Activated naive CD4-positive, alpha-beta T cell treated with anti-CD3 and anti-CD28 coated beads, Interleukin-2, amount 50 U/mL, for 16 hours (primary cell): Measurements from ENCODE around the gene UNC93B1.

Experiments used
- DNase-seq: peaks from one replicate; pipeline ENCODE4 v3.0.0-alpha.2; 2020

The UNC93B1 gene

DNA sequence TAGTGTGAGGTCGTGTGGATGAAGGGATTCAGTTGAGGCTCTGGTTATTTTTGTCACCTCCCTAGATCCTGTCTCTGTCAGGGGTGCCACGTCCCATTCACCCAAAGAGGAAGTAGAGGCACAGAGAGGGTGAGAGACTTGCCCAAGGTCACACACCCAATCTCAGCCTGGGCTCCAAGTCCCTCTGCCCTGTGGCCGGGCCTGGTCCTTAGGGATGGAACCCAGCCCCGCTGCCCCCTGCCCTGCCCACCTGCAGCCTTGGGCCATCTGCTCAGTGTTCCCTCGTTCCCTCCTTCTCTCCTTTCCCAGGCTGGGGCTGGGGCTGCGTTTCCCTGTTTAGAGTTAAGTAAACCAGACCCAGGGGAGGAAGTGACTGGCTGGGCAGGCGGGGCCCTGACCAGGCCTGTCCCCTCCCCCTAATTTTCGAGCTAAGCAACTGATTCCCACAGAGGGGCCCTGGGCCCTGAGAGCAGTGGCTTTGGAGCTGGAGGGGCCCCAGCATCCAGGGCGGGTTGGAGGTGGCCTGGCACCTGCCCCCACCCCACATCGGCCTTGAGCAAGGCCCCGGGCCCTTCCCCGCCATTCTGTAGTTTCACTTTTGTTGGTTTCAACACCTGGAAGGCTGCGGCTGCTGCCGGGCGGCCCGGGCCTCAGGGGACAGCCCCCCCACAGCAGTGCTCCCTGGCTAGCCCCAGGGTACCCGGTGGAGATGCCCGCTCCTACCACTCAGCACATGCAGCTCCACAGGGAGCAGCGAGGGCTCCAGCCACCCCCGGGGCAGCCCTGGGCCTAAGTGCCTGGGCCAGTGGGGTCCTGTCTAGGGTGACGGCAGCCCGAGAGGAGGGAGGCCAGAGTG, 36.4 kb upstream of the UNC93B1 start:
- peak; percentile 51 for DNase-seq

- no peak for DNase-seq
Observed at GRCh38 chr11:68039526-68040086, 35.7 kb upstream of the UNC93B1 start.

- peak; percentile 56 for DNase-seq
Observed at GRCh38 chr11:68038718-68039525, 35.0 kb upstream of the UNC93B1 start, which contains the start of gene TCIRG1. Gene TCIRG1, plus strand, starts transcription at chr11:68039025. Its CDS starts 2,247 bp downstream, at chr11:68041272.

GRCh38 chr11:68038226-68038717, 34.4 kb upstream of the UNC93B1 start:
- no peak for DNase-seq

DNA sequence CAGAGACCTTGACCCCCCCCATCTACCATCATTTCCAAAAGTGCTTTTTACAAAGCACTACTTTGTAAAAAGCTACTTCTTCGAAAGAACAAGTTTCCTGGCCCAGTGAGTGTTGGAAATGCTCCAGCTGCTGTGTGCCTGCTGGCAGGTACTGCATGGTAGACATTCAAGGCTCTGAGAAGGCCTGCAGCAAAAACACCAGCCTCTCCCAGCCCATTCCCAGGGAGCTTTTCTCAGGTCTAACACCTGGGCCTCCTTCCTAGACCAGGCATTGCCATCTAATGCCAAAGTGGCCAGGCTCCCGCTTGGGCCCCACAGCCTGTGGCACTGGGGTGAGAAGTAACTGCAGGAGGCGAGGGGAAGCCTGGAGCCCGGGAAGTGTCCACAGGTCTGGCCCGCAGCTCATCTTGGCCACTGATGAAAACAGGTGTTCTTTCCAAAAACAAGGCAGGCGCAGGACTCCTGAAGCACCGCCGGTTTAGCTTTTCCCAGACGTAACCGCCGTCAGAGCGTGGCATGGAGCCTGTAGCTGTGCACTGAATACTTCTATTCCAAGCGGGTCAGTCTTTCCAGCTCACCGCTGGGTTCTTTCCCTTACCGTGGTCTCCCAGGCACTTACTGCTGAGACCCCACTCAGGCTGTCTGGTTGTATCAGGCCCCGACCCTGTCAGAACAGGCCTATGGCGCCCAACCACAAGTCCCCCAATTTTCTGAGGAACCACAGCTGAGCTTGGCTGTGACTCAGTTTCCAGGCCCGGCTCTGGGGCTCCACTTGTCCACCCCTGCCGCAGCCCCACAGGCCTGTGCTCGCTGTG, 33.7 kb upstream of the UNC93B1 start:
- no peak for DNase-seq

GRCh38 chr11:68036717-68037239, 32.9 kb upstream of the UNC93B1 start:
- no peak for DNase-seq

GRCh38 chr11:68036141-68036716, 32.3 kb upstream of the UNC93B1 start:
- DNase-seq = no peak

GRCh38 chr11:68035266-68035876, 31.5 kb upstream of the UNC93B1 start:
- DNase-seq = no peak

DNA sequence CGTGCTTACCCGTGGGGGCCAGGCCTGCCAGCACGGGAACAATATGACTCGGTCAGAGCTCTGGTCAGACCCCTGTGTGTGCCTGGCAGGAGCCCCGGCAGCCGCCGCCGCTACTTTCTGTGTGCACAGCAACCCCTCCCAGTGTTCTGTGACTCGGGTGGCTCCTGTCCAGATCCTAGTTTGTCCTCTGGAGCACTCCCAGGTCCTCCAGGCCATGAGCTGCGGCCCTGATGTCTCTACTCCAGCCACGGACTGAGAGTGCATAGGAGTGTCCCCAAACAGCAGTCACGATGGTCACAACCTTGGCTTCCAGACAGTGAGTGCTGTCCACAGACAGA, 29.8 kb upstream of the UNC93B1 start:
- no peak for DNase-seq

DNA sequence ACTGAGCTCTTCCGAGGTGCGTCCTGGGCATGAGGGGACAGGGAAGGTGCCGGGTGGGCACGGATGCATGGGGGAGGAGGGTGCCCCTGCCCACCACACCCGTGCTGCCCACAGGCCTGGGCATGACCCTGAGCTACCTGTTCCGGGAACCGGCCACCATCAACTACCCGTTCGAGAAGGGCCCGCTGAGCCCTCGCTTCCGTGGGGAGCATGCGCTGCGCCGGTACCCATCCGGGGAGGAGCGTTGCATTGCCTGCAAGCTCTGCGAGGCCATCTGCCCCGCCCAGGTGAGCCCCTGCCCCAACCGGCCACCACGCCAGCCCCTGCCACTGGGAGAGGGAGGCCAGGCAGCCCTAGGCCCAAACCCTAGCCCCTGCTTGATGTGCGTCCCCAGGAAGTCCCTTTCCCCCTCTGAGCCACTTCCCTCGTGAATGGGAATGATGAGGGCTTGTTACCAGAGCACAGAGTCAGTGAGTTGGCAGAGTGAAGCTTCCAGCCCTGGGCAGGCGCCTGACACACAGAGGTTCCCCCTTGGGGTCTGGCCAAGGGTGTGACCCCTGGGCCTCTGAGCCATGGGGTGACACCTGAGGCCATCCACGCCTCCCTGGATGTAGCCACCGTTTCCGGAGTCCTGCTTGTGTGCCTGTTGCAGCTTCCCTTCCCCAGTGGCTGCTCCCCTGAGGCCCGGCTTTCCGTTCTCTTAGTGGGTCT, 29.3 kb upstream of the UNC93B1 start:
- DNase-seq = no peak

DNA sequence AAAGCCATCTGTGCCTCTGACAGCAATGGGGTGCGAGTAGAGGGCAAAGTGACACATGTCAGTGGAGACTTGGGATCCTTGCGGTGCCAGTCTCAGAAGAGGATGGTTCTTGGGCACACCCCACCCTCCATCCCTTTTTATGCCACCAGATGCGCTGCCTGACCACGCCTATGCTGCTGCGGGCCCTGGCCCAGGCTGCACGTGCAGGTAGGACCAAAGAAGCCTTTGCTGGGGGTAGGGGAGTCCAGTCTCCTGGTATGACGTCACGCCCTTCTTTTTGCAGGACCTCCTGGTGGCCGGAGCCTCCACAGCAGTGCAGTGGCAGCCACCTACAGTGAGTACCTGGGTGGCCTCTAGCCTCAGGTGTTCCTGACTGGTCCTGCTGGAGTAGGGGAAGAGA, 28.1 kb upstream of the UNC93B1 start:
- DNase-seq = no peak

DNA sequence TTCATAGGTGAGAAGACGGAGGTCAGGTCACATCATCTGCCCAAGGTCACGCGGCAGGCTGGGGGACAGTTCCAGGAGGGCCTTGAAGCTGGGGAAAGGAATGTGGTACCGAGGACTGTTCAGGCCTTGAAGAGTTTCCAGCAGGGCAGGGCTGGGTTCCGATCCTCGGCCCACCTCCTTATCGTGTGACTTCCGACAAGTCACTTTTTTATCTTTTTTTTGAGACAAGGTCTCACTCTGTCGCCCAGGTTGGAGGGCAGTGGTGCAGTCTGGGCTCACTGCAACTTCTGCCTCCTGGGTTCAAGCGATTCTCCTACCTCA, 27.2 kb upstream of the UNC93B1 start:
- no peak for DNase-seq

DNA sequence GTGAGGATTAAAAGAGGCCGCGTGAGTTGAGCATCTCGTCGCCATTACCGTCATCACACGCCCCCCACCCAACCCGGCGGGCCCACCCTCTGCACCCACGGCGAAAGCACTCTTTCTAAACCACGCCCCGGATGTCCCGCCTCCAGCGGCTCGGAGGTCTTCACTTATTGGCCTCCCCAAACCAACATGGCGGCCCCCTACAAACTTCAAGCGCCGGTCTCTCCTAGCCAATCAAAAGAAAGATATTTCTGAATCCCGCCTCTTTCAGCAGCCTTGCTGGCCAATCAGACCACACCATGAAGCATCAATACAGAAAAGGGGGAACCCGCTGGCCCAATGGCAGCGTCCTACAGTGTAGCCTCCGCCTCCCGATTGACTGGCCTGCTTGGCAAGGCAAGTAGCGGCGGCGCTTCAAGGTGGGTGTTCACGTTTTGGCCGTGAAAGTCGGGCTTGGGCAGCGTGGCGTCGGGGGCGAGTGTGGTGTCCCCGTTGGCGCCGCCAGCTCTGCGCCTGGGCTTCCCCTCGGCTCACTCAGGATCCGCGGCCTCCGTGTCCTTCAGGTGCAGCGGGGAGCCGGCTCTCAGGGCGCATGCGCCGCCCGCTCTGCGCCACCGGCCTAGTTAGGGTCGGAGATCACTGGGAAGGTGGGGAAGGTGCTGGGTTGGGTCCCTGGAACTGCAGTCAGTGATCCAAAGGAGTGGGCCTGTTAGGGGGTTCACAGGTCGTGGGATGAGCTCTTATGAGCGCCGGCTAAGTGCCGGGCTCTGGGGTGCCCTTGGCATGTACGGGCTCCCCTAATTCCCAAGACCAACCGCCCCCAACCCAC, 26.6 kb upstream of the UNC93B1 start, which contains the start of gene NDUFS8:
Gene NDUFS8, plus strand, starts transcription at position 364 of the 826 bp plus-strand sequence. CDS start 1,471 bp downstream, outside the sequence.
- DNase-seq = peak; percentile 99

DNA sequence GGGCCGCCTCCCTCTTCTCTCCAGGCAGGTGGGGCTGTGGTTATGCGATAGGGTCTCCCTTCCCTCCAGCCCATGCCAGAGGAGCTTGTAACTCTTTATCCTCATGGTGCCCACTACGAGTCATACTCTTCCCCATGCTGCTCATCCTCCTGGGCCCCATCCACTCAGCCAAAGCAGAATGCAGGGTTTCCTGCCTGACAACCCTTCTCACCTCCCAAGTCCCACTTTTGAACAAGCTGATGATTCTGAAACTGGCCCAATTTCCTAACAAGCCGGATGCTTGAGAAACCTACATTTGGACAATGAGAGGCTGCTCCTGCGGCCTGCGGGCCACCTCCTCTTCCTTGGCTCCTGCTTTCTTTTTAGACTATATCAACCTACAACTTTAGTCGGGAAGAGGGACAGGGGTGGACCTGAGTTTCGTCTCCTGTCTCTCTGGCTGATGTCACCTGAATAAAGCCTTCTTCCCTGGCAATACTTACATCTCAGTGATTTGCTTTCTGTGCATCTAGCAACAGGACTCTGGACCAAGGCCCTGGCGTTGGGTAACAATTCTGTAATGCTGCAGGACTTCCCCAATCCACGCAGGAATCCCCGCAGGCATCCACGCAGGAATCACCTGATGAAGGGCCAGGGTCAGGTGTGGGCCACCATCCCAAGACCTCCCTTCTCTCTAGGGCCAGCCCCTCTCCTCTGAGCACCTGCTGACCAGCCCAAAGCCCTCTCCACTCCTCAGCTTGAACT, 25.1 kb upstream of the UNC93B1 start:
- DNase-seq = no peak

GRCh38 chr11:68027667-68028066, 23.8 kb upstream of the UNC93B1 start:
- DNase-seq = no peak

GRCh38 chr11:68026391-68027105, 22.7 kb upstream of the UNC93B1 start:
- DNase-seq = no peak

DNA sequence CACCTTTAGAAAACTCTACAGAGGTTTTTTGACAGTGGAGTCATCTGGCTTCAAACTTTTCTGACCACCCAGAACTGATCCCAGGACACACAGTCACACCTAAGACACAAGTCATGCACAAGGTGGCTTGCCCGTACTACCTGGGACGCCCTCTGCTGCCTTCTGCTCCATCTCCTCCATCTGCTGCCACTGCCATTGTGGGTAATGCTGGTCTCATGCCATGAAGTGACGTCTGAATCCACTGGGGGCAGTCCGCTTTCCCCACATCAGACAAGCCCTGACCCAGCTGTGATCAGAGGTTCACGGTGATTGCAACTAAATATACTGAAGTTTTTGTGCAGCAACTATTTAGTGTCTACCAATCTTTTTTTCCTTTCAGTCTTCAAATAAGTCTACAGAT, 21.1 kb upstream of the UNC93B1 start:
- no peak for DNase-seq

DNA sequence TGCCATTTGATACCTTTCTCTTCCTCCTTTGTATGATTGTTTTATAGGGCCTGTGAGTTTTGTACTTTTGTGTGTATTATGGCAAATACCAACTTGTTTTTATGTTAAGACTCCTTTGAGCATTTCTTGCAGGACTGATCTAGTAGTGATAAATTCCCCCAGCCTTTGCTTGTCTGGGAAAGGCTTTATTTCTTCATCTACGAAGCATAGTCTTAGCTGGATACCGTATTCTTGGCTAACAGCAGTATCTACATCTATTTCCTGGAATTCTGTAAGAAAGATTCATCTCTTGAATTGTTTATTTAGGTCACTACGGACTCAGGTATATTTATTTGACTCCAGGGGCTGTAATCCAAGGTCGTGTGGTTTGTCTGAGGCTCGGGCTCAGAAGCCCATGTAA, 20.6 kb upstream of the UNC93B1 start:
- no peak for DNase-seq

DNA sequence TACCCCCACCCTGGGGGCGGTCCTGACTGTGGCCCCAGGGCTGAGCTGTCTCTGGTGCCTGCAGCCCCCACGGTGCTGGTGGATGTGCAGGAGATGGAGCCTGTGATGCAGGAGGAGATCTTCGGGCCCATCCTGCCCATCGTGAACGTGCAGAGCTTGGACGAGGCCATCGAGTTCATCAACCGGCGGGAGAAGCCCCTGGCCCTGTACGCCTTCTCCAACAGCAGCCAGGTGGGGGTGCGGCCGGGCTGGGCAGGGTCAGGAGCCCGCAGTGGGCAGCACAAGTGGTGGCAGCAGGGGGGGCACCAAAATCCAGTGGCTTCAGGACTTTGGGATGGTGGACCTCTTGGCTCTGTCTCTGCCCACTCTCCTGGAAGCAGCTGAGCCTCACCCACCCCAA, 18.6 kb upstream of the UNC93B1 start:
- DNase-seq = no peak
